Posterior vena cava (tissue), 2 donors: ENCODE measurements around the gene LYZL4. TPM values are rescaled to one million over a fixed set of nuclear protein-coding genes. Genes with fewer than 3 reads are reported as not detected.

Experiments
- DNase-seq: peaks from one replicate; pipeline ENCODE4 v3.0.0-alpha.2; 2020; ENCODE audit warnings: low spot score
- intact Hi-C, 2 donors: fragments of 100-400 bp; cut with DNase I; formaldehyde crosslinking; loops; one replicate each; pipeline versions ENCODE4 v1.14.1 to v1.14.2; 2022 to 2023
- total RNA-seq, 2 donors: library from RNA; stranded (reverse); fragmentation: NEBNext Ultra II Directional; extraction: Animal tissue kit (Norgen Biotek cat#: 25700); gene quantifications; one replicate each; pipeline ENCODE4 v1.2.1, GENCODE V29; 2021
- donor health status: DM: yes; HTN: yes; CAD: no.
- donor health status: DM: yes; HTN: yes; CAD: no.

Gene LYZL4
- total RNA-seq, 2 donors from 2014 or later = not detected

DNA sequence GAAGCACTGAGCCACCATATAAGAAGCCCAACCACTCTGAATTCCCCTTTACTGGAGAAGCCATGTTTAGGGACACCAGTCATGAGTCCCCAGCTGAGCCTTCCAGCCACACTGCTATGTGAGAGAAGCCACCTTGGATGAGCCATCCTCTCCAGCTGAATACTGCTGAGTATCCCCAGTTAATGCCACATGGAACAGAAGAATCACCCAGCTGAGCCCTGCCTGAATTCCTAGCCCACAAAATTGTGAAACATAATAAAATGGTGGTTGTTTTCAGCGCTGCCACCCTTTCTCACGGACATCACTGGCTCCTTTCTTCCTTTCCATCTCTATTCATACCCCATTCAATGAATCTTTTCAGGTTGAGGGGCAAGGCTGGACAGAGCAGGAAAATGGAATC lies 22.1 kb upstream of the LYZL4 start:
- intact Hi-C loops = no loop called here
- DNase-seq = no peak

DNA sequence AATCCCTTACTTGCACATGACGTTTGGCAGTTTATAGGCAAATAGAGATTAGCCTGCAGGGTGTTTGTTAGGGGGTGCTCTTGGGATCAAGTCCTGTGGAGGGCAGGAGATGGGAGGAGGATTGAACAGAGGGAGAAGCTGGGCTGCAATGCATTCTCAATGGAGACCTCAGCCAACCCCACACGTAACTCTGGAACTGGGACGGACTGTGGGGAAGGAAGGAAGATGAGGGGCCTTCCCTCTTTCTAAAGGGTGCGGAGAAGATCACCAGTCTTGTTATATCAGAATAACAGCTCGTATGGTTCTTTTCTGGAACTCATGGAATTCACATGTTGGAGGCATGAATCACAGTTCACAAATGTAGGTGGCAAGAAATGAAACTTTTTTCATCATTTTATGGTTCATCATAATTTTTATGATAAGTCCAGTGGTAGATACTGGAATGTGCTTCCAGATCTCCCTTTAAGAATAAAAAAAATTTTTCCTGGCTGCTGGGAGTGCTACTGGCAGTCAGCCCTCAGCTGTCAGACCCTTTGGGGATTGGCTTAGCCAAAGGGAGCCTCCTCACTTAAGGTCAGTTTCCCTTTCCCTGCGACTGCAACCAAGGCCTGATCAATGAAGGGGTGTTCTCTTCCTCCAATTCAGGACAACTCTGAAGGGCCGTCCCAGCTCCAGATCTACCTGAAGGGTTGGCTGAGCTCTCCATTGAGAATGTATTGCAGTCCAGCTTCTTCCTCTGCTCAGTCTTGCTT lies 20.5 kb upstream of the LYZL4 start:
- intact Hi-C loops = no loop called here
- DNase-seq = no peak

DNA sequence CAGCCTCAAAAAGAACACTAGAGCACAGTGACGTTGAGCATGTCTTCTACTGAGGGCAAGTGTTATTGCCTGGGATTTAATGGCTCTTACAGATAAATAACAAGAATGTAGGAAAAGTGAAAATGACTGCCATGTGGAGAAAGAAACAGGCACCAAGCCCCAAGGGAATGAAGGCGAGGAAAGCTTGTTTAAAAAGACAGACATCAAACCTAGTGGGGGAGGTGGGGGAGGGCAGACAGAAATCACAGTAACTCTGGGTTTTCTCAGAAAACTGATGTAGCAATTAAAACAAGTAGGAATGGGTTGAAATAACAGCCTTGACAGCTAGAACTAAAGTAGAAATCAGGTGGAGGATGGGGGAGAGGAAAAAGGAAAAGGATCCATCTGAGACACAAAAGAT lies 18.4 kb upstream of the LYZL4 start:
- no peak for DNase-seq
- intact Hi-C loops = no loop called here

DNA sequence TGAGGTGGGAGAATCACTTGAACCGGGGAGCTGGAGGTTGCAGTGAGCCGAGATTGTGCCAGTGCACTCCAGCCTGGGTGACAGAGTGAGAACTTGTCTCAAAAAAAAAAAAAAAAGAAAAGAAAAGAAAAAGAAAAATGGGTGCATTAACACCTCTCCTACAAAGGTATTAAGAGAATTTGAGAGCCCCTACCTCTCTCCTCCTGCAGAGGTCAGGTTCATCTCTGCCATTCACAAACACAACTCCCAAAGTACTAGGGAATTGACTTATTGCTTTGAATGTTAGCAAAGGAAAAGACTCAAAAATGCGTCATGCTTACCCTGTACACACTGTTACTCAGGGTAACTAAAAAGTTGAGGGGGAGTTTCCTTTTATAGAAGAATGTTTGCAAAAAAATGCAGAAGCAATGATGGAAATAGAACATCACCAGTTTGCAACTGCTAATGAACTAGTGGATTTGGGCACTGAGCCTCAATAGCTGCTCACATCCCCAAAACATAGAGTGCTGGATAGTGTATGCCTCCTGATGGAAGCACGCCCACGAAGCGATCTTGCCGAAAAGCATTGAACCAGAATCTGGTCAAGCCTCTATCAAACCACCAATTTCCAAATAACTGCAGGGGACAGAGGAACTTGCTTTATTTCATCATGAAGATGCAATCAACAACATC lies 15.5 kb upstream of the LYZL4 start:
- DNase-seq = no peak
- intact Hi-C loops = loop anchor here in 1 of 2 donors (2.0 kb wide), 1 partner anchor 27 kb away; no protein-coding TSS in a partner anchor

DNA sequence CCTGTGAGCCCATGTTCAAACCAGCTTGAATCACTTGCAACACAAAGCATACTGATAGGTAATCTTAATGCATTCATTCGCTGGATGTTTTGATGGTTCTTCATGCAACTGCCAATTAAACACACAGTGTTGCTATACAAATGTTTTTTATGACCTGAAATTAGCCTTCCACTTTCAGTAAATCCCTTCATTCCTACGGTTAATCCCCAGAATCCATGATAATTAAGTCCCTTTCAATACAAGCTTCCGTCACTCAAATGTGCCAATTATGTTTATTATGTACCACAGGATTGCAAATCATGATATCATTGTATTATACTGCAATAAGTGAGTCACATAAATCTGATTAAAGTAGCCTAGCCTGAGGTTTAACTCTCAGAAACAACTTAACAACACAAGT lies 14.5 kb upstream of the LYZL4 start:
- intact Hi-C loops = no loop called here
- DNase-seq = no peak

DNA sequence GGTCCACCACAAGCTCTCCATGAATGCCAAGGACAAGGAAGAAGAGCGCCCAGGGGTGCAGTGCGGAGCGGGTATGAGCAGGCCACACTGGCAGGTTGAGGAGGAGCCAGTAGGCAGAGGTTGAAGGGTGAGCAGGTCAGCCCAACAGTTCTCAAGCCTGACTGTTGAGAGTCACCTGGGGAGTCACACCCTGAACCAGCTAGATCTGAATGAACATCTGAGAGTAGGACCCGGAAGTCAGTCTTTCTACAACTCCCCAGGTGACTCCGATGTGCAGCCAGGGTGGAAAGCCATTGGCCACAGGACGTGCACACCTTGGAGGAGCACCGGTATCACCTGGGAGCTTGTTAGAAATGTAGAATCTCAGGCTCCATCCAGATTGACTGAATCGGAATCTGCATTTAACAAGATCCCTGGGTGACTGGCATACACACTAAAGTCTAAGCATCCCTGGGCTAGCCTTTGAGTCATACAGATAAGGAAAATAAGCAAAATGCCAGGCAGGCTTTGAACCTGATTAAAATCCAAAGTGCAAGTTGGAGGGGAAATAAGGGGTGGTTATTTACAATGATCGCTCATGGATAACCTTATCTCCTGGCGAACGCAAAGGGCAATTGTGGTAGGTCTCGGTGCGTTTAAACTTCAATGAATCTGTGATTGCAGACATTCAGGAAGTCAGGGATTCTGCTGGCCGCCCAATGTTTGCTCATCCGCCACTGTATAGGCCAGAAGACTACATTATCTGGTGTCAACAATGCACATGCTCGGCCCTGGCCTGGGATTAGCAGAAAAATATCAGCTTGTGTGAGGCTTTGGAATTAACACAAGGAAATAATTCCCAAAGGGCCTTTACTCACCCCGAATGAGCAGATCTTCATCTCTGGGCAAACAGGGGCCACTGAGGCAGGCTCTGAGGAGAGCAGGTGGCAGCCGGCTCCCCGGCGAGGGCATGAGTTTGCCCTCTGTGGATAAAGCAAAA lies 11.7 kb upstream of the LYZL4 start:
- no peak for DNase-seq
- intact Hi-C loops = no loop called here

DNA sequence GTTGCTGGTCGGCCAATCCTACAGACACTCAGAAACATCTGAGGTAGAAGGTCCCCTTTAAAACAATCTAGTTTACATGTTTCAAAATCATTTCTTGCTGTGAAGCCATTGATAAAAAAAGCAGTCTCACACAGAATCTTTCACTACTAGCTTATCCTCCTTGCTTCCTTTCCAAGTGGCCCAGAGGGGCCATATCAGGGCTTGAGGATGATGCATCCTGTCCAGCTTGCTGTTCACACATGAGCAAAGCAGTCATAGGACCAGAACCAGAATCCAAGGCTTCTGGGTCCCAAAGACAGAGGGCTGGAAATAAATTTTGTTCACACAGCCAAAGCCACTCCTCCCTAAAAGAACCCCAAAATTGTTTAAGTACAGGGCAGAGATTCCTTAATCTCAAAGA lies 9.2 kb upstream of the LYZL4 start:
- intact Hi-C loops = no loop called here
- no peak for DNase-seq

DNA sequence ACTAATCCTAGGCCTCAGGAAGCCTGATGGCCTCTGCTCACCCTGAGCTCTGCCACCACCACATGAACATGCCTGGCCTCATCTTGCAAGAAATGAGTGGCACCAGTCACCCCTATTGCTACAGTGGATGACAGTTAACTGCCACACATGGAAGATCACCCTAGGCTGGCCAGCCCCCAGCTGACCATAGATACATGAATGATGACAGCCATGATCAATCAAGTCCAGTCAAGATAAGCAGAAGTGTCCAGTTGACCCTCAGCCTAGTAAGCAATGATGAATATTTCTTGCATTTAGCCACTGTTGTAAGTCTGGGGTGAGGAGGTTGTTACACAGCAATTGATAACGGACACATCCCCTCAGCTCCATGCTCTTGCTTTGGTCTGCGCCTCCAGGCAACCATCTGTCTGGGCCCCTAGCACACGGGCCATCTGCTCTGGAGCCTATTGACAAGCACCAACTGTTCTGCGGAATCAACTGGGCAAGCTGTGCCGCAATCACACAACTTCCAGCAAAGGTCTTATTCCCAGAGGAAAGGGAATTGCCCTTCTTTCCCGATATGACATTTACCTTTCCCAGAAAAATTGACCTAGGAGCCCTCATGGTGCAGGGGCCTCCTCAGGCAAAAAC lies 2.2 kb upstream of the LYZL4 start:
- DNase-seq = no peak
- intact Hi-C loops = no loop called here

DNA sequence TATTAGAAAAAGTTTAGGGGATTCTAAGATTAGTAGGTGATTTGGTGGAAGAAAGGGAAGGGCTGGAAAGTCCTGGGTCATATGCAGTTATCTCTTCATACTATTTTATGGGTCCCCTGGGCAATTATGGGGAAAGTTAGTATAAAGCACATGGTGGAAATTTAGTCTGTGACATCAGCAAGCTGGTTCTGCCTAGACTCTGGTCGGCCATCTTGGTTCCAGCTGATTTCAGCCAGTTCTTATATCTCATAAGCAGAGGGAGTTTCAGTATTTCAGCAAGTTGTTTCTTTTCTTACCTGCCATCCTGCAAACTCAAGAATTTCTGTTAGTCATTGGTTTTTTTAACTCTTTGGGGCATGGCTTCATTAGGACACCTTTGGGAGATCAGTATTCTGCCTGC lies 1.0 kb upstream of the LYZL4 start:
- intact Hi-C loops = no loop called here

DNA sequence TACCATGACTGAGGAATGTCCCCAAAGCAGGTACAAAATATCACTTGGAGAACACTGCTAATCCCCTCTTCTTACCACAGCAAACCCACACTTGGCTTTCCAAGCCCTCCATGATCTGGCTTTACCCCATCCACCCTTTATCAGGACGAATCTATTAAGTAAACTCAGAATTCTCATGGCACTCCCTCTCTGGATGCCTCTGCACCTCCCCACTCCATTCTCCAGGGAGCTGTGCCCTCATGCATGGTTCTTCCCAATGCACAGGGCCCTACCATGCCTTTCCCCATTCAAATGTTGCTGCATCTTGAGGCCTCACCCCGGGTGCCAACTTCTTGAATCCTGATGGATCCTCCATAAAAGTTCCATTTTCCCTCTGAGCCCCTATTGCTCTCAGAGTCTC lies 2.3 kb downstream of the LYZL4 start:
- intact Hi-C loops = no loop called here
- no peak for DNase-seq

More for the DNA sequence above, 1.0 kb upstream of the LYZL4 start:
- DNase-seq = no peak

DNA sequence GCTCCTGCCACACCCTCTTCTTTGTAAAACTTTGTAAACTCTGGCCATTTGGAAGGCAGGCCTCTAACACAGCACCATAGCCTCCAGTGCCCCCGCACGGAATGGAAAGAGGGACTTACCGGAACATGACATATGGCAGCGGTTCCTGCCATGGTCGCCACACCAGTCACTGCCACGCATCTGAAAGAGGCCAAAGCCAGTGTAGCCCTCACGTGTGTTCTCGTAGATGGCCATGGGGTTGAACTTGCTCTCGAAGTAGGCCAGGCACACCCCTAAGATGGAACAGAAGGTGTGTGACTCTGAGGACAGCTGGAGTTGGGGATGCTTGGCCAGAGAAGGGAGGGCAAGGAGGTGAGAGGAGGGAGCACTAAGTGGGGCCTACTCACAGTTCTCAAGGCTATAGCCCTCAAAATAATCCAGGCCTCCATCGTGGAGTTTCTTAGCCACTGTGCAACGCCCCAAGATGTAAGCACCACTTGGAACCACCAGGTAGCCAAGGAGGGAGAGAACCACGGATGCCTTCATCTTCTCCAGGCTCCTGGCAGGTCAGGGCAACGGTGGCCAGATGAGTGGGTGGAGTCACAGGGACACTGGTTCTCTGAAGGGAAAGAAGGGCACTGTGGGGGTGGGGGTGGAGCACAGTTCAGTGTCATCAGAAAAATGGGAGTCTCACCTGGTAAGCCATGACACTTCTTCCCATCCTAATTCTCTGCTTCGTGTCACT lies 3.5 kb downstream of the LYZL4 start:
- intact Hi-C loops = no loop called here
- no peak for DNase-seq

DNA sequence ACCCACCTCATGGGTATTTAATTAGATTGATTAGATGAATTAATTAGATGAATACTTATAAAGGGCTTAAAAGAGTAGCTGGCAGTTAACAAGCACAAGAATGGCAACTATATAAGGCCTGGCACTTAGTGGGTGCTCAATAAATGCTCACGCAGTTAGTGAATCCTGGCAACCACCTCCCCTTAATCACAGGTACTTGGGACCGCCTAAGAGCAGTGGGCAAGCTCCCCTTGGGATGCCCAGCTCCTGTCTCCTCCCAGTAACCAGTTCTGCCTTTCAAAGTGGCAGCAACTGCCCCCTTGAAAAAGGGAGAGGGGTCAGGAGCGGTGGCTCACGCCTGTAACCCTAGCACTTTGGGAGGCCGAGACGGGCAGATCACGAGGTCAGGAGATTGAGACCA lies 4.6 kb downstream of the LYZL4 start:
- DNase-seq = no peak
- intact Hi-C loops = no loop called here

DNA sequence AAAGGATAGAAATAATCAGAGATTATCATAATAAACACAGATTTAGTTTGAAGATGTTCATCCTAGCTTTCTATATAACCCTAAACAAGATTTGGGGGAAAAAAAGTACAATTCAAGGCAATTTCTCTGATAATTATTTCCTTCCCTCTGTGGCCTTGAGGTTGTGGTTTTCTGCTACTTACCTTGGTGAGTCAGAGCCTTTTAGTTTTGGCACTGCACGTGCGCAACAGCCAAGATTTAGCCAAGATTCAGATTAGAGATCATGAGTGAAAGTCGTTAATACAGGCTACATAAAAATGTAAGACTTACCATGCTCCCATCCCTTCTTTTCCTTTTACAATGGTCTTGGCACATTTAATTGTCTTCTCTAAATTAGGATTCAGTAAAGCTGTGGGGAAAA lies 6.7 kb downstream of the LYZL4 start:
- DNase-seq = no peak
- intact Hi-C loops = no loop called here

DNA sequence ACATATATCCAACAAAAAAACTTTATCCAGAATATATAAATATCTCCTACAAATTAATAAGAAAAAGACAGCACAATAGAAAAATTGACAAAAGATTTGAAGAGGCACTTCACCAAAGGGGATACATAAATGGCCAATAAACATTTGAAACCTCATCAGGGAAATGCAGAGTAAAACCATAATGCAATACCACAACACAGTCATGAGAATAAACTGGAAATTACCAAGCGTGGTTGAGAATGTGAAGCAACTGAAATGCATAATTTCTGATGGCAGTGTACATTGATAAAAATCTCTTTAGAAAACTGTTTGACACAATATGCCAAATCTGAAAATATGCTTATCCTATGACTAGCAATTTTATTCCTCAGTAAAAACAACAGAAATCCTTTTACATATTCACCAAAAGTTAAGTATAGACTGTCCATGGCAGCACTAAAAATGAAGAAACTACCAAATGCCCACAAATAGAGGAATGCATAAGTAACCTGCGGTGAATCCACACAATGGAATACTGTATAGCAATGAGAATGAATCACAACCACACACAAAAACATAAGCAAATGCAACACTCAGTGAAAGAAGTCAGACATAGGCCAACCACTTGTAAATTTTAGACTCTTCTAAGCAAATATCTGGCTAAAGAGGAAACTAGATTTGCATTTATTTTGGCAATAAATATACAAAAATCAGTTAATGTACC lies 7.9 kb downstream of the LYZL4 start:
- no peak for DNase-seq
- intact Hi-C loops = no loop called here

DNA sequence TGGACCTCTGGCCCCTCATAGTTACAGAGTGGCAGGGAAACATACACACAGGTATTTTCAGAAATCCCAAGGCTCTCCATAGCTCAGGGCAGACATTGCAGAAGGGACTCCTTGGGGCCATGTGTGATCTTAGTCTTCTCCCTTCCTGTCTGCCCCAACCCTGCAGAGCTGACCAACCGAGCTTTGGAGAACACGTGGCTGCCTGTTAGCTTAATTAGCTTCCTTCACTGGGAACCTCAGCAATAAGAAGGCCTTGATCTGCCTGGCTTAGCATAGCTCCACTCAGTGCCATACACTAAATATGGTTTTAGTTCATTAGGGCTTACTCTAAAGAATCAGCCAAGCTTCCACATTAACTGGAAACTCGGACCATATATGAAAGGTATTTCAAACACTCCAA lies 12.3 kb downstream of the LYZL4 start:
- DNase-seq = no peak
- intact Hi-C loops = loop anchor here in 1 of 2 donors (2.0 kb wide), 1 partner anchor 29 kb away; no protein-coding TSS in a partner anchor

DNA sequence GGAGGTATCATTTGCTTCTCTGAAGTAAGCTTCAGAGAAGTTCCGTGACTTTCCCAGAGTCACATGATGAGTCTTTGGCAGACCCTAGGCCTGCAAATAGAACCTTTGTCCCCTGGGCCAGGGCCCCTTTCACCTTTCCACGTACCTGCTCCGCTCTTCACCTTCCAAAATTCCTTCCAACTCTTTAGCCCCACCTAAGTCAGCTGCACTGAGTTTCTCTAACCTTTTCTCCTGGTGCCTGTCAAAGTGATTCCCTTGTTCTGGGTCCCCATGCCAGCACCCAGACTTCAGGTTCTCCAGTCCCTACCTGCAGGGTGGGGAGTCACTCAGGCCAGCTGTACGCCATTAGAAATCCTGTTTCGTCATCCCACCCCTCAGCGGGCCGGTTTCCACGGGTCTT lies 12.8 kb downstream of the LYZL4 start:
- intact Hi-C loops = loop anchor here in 1 of 2 donors (2.0 kb wide), 1 partner anchor 29 kb away; no protein-coding TSS in a partner anchor

DNA sequence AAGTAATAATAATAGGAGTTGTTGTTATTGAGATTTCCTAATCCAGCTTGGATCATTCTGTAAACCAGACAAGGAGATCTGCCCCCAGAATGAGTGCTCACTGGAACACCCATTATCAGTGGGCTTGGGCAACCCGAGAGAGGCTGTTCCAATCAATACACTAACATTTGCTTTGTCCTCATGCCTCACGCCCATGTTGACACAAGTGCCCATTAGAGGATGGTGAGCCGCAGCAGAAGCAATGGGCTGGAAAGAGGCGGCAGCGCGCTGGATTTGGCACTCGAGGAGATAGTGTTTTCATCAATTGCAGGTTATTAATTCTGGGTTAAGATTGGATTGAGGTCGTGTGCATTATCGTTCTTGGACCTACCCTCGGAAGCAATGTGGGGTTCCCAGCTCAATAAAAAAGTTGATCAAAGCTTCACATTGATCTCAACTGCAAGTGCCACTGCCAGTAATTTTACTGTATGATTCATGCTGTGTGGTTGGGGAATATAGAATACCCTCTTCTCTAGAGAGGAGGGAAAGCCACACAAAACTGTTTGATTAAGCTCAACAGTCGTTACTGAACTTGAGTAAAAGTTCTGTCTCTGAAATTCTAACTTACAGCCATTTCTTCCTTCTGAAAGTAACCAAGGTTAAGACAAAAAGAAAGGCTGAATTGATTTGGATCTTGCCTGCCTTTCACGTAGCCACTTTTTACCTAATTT lies 15.7 kb downstream of the LYZL4 start:
- intact Hi-C loops = no loop called here
- no peak for DNase-seq

More for the DNA sequence above, 12.8 kb downstream of the LYZL4 start:
- DNase-seq = no peak
